DMS153 treated with DMSO at 0.1 percent for 48 hours (cell line): ENCODE results near the gene DAGLB.

Experiments
- DNase-seq: peaks from one replicate; lab custom pipeline; 2025; ENCODE audit not compliant: unreplicated experiment; lab: John Stamatoyannopoulos, UW

DAGLB gene

DNA sequence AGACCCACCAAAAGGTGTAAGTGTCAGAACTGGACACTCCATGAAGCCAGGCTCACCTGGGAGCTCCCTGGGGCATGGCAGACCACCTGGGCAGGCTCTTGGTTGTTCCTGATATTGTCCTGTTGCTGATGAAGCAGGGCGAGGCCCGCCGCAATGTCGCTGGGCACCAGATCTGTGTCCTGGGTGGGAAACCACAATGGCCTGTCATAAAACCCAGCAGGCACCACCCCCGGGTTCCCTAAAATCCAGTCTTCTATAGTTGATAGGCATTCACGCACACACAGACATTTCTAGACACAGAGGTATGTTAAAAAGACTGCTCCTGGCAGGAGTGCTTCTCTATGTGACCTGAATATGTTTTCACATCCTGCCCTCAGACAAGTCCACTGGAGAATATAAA, 15.0 kb downstream of the DAGLB start:
- DNase-seq = no peak

GRCh38 chr7:6430974-6431373, 16.8 kb downstream of the DAGLB start:
- DNase-seq = no peak

DNA sequence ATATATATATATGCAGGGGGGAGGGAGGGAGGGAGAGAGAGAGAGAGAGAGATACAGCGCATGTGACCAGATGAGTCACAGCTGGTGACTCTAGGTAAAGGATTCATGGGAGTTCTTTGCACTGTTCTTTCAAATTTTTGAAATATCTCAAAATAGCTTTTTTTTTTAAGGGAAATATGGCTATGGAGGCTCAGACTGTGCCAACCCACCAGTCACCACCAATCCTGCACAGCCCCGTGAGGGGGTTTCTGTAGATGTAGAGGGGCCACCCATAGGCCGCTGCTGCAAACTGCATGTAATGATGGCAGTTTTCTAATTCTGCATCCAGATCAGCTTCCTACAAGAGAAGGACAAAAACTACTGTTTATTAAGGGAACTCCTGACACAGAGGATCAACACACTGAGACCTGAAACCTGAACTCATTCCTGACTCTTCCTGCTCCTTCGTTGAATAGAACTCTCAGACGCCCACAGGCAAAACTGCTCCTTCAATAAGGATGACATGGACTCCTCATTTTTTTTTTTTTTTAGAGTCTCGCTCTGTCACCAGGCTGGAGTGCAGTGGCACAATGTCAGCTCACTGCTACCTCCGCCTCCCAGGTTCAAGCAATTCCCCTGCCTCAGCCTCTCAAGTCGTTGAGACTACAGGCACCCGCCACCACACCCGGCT, 17.3 kb downstream of the DAGLB start:
- no peak for DNase-seq

GRCh38 chr7:6425948-6426347, 21.8 kb downstream of the DAGLB start:
- no peak for DNase-seq

- DNase-seq = no peak
Observed at GRCh38 chr7:6423942-6424701, 23.6 kb downstream of the DAGLB start.

GRCh38 chr7:6422926-6423632, 24.7 kb downstream of the DAGLB start:
- no peak for DNase-seq

- DNase-seq = no peak
Observed at GRCh38 chr7:6422095-6422494, 25.7 kb downstream of the DAGLB start.

DNA sequence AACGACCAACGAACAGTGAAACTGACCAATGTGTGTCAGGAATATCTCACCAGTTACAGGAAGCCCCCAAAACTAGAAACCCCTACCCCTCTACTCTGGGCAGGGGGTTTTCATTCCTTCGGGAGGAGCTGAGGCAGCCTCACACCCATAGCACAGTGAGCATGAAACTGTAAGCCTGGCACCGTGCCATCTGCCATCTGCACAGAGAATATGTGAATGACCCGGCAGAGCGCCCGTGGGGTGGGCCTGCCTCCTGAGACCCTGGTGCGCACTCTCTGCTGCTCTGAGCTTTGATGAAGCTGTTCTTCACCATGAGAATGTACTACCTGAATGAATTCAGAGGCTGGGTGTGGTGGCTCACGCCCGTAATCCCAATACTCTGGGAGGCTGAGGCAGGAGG, 27.1 kb downstream of the DAGLB start:
- no peak for DNase-seq

DNA sequence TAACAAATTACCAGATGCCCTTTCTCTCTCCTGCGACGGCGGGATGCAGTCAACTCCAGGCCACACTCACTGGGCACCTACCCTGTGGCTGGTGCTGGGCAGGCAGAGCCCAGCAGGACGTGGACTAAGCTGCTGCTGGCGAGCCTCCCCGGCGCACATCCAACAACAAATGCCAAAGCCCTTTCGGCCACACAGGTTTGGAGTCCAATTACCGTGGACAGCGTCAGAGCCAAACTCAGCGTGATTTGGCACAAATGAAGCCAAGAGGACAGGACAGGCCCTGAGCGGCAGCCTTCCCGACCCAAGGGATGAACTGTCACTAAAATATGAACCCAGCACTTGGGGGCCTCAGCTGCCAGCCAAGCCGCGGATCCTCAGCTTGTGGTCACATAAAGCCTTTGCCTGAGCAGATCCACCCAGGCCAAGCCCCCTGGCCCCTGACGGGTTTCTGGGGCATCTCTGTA, 28.4 kb downstream of the DAGLB start:
- DNase-seq = no peak

DNA sequence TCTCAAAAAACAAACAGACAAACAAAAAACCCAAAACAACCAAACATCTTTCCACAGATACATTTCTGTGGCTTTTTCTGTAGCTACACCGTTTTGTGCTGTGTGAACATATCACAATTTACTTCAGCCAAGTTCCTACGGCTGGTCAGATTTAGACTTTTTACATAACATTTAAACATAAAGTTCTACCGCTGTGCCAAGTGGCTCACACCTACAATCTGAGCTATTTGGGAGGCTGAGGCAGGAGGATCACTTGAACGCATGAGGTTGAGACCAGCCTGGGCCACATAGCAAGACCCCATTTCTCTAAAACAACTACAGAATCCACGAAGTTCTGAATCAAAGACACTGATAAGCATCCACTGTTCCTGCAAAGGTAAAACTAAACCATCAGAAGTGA, 30.3 kb downstream of the DAGLB start:
- DNase-seq = no peak

DNA sequence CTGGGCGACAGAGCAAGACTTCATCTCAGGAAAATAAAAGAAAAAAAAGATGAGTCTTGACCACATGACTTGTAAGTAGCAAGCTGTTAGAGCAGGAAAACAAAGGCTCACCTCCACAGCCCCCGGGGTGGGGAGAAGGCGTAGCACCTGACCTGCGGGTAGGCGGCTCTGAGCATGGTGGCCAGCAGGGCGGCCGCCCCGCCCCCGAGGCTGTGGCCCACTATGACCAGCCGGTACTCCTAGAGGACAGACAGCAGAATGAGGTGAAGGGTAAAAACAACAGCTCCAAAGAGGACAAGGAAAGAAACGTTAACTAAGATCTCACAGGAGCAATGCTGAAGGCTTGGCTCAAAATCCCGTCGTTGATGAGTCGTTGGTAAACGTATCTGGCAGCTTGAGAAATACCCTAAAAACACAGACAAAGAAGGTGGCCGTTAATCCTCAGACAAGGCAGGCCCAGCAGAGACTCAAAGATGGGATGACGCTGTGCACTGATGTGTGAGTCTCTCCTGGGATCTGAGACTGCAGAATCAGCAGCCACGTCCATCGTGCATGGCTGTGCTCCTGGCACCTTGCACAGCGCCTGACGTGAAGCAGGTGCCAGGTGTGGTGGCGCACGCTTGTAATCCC, 31.1 kb downstream of the DAGLB start:
- no peak for DNase-seq

DNA sequence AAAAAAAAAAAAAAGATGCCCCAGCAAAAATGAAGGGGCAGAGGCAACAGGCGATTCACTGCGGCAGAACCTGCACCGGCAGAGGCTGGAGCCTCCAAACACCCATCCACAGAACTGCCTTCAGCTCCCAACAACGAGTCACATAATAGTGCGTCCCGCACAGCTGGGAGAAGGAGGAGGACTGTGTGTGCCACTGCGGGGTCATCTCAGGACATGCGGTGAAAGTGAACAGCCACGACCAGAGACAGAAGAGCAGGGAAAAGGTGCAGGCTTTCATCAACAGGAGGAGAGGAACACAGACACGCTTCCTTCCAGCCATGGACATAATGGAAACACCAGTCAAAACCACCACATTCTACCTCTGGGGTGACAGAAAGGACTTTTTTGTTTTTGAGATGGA, 34.1 kb downstream of the DAGLB start:
- DNase-seq = no peak

DNA sequence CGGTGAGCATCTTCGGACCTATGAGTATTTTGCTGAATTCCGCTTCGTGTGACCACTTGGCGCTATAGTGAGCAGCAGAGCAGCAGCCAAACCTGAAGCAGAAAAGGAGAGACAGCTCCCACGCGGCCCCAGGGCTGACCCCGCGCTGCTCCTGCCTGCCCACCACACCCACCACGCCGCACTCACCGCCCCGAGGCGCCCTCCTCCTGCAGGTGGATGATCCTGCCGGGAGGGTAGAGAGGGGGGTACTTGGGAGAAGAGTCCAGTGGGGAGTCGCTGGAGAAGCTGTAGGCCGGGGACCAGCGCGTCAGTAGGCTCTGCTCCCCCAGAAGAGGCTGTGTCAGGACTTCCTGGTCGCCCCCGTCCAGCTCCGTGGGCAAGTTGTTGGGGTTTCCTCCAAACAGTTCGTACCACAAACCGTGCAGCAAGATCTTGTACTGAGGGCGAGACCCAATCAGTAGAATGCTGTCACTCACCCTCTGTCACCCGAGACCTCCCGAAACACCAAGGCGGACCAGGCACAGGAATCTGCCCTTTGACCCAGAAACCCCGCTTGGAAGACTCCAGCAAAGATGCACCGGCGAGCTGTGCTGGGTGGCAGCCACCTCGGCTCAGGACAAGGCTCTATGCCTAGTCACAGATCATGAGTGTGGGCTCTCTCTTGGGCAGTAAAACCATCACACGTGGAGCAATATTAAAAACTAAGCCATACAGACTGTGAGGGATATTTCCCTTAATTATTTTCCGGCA, 37.6 kb downstream of the DAGLB start:
- DNase-seq = no peak

GRCh38 chr7:6409091-6409490, 38.7 kb downstream of the DAGLB start:
- DNase-seq = no peak

GRCh38 chr7:6407434-6407833, 40.3 kb downstream of the DAGLB start:
- DNase-seq = no peak

- DNase-seq = no peak
Observed at GRCh38 chr7:6406121-6406520, 41.6 kb downstream of the DAGLB start.

GRCh38 chr7:6403907-6404306, 43.8 kb downstream of the DAGLB start:
- no peak for DNase-seq

- no peak for DNase-seq
Observed at GRCh38 chr7:6402741-6403140, 45.0 kb downstream of the DAGLB start.

GRCh38 chr7:6402041-6402440, 45.7 kb downstream of the DAGLB start:
- DNase-seq = no peak

DNA sequence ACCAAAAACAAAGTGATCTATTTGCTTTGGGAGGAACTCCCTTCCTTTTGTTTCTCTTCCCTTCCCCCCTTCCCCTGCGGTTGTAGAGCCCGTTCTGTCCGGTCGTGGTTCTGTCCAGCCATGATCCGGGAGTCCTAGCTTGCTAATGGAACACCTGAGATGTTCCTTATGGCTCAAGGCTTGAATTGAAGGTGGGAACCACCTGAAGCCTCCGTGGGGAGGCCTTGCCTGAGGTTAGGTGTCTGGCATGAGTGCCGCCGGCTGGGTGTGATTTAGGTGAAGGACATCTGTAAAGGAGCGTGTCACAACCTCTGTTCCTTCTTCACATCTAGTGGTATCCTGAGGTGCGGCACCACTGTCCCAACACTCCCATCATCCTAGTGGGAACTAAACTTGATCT, 46.2 kb downstream of the DAGLB start:
- DNase-seq = no peak
